Upper lobe of left lung (tissue), 4 donors: ENCODE results near the gene MYZAP.

Experiments
- CTCF ChIP-seq, 6 experiments: fragments of 450-650 bp in 4 of 6; fragments of 200-600 bp in 2 of 6; sonication (generic) in 2 of 6; IDR thresholded peaks; one replicate each; pipeline ENCODE4 v1.5.1; 2016 to 2019; ENCODE audit warnings: antibody characterized with exemption in 6 of 6
- EP300 ChIP-seq, 4 donors: sonication (generic); formaldehyde crosslinking; IDR thresholded peaks; one replicate each; pipeline ENCODE4 v1.5.1; 2017; ENCODE audit warnings: antibody characterized with exemption in 4 of 4, control low read depth in 2 of 4
- POLR2A ChIP-seq, 4 donors: fragments of 450-650 bp; IDR thresholded peaks; one replicate each; pipeline ENCODE4 v1.5.1; 2016 to 2017; ENCODE audit warnings: antibody characterized with exemption in 4 of 4, mild to moderate bottlenecking in 2 of 4
- POLR2AphosphoS5 ChIP-seq, 2 donors: sonication (generic); formaldehyde crosslinking; IDR thresholded peaks; one replicate each; pipeline ENCODE4 v1.5.1; 2017; ENCODE audit warnings: antibody characterized with exemption in 2 of 2

- no peak for TF ChIP-seq POLR2A (IDR thresholded peaks at IDR 0.05)
- TF ChIP-seq EP300 (IDR thresholded peaks at IDR 0.05) = no peak
- no peak for TF ChIP-seq CTCF (IDR thresholded peaks at IDR 0.05)
- no peak for TF ChIP-seq POLR2AphosphoS5 (IDR thresholded peaks at IDR 0.05)
Measured at GRCh38 chr15:57680021-57680420, 88.3 kb downstream of the MYZAP start.
